GM19372 (cell line): ENCODE data around the gene BTBD16.

Source experiments
- ATAC-seq: cut with Tn5 transposase; IDR thresholded peaks from one replicate; pipeline ENCODE4 v1.9.1; 2021; ENCODE audit warnings: mild to moderate bottlenecking, low read depth, moderate library complexity; ENCODE audit not compliant: unreplicated experiment

BTBD16 gene

DNA sequence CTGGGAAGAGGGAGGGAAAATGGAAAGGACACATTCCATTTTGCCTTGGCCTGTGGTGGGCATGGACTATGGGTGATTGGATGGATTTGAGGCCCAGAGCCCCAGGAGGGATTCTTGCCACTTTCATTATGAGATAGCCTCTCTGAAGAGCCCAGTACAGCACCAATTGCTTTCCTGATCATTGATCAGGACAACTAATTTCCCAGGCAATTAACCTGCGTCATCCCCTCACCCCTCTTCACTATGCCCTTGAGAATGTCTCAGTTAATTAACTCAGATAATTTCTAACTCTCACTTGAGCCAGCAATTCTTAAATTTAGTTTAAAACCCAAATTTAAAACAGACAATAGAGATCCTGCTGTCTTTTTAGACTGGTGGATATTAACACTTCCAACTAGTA lies 90.0 kb downstream of the BTBD16 start:
- ATAC-seq: no peak

DNA sequence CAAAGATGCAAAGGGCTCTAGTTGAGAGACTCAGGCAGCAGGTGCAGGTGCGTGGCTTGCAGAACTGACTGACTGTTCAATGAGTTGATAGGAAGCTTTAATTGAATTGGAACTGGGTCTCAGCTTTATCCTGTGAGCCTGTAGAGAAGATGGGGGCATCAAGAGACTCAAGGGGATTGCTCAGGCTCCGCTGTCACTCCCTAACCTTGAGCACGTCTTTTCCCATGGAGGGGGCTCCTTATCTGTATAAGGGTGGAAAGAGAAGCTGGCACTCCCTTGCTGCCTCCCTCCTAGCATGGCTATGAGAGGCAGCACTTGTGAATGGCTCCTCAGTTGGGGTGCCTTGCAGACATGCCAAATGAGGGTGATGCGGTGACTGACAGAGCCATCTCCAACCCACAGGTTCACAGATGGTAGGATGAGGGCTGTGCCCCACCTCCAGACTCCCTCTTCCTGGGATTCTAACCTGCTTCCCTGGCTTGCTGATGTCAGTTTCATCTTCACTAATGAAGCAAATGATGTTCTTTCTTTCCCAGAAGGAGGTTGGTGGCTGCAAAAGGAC lies 91.0 kb downstream of the BTBD16 start:
- ATAC-seq: no peak

DNA sequence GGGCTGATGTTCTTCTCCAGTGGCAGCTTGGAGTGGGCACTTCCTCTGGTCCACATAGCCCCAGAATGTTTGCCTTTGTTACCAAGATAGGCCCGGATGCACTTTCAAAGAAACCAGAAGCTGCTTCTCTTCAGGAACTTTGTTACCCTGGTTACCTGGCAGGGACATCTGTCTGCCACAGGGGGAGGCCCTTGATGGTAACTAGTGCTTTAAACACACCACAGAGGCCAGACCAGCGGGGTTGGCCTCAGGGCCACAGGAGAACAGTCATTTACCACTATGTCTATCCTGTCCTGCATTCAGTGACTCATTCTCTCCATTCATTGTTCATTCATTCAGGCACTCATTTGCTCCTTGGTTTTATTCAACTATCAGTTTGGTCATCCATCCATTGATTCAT lies 91.5 kb downstream of the BTBD16 start:
- no peak for ATAC-seq

DNA sequence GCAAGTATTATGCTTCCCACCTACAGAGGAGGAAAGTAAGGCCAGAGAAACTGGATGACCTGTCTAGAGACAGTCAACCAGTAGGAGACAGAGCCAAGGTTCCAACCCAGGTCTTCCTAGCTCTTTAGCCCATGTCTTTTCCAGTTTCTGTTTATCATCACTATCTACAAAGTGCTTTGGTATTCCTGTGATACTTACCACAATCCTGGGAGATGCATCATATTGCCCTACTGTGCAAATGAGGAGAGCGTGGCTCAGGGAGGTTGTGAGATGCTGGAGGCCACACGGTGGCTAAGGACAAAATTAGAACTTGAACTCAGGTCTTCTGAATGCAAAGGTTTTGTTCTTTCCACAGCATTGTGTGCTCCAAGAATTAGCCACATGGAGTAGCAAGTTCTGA lies 92.2 kb downstream of the BTBD16 start:
- no peak for ATAC-seq

DNA sequence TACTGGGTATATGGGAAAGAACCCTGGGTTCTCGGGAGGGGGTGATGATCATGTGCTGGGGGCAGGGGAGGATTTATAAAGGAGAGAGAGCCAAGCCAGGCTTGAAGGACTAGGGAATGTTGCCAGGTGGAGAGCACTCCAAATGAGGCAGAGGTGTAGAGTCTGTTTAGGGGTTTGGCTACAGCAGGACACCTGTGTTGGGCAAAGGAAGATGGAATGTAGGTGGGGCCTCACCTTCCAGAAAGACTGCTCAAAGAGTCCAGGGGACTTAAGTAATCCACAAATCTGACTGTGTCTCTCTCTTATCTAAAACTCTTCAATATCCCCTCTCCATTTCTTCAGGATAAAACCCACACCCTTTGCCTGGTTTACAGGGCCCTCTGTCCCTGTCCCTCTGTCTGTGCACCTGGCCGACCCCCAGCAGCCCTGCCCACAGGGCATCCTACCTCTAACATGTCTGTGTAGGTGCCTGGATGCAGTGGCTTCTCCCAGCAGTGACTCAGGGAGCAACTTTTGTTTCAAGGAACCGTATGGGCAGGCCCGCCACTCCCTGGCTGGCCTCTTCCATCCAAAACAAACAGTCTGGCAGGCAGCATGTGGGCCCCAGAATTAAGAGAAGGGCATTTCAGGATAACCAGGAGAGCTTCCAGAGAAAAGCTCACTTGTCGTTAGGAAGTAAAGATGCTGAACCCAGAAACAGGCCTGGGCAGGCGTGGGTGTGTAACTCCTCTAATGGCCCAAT lies 92.8 kb downstream of the BTBD16 start:
- ATAC-seq: no peak

DNA sequence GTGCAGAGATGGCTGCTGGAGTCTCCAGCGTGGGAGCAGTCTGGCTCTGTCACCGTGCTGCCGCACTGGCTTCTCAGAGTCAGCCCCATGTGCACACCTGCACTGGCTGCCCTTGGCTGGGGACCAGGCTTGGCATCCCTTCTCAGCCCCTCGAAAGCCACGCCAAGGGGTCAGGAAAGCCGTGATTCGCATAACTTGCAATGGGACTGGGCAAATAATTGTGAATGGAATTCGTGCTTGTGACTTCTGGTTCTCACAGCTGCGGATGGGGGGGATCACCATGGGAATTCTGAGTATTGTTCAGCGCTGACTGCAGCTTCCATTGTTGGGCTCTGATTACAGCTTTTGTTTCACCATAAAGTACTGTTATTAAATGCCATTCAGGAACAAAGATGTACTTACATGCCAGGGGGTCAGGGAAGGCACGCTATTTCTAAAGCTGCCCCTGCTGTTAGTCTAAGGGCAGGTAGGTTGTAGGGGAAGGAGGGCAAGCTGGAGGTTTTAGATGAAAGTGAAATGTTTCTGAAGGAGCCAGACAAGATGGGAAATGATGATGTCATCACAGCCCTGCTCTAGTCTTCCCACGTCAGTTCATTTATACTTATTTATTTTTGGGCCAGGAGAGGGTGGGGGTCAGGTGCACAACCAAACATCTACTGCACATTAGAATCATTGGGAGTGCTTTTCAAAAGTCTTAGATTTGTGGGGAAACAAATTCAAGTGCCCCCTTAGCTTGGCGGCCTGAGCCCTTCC lies 97.6 kb downstream of the BTBD16 start:
- no peak for ATAC-seq

DNA sequence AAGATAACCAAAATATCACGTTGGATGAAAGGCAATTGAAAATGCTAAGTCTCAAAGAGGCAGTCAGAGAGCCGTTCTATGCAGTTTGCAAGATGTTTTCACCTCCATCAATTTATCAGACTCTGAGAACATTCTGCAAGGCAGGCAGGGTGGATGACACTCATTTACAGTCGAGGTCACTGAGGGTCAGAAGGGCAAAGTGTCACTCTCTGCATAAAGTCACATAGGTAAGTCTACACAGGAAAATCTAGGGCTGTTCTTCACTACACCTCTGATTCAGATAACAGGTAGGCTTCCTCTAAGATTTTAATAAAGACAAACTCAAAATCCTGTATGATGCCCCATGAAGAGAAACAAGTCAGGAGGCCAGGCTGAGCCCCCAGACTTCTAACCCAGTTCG lies 102.0 kb downstream of the BTBD16 start:
- no peak for ATAC-seq

DNA sequence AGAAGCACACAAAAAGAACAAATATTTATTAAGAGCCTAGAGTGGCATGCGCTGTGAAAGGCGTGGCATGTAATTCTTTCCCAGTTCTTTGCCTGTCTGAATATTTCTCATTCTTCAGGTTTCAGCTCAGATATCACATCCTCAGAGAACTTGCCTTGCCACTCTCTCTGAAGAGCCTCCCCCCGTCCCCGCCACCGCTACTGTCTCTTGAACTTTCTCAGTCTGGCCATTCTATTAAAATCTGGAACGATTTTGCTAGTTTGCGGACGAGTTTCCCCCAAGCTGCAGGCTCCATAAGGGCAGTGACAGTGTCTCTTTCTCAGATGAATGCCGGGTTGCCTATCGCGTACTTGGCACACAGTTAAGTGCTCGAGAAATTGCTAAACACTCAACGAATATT lies 102.6 kb downstream of the BTBD16 start:
- no peak for ATAC-seq

DNA sequence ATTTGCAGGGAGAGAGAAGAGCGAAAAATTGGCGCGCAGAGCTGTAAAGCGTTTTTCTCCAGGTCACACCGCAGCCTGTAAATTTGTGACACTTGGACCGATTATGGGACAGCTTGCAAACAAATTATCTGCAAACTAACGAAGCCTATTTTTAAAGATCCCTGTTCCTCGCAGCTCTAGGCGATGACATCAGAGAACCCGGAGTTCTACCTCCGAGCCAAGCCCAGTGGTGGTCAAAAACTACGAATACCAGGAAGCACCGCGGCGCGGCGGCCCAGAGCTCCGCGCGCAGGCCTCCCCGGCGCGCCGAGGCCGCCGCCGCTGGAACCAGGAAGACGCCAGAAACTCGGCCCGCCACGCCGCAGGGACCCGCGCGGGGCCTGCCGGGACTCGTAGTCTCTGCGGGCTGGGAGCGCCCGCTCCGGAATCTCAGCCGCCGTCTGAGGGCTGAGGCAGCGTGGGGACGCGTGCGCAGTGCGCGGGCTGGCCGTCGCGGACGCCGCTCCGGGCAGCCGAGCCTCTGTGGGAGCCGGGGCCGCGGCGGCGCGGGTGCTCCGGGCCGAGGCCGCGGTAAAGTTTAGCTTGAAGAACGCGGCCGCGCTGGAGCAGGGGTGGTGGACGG lies 103.3 kb downstream of the BTBD16 start, which contains the start of gene PLEKHA1:
Gene PLEKHA1 (plus strand): TSS at position 472 of the 622 bp plus-strand sequence. CDS start 18,493 bp downstream, outside the sequence.
- peak; percentile 93 for ATAC-seq

DNA sequence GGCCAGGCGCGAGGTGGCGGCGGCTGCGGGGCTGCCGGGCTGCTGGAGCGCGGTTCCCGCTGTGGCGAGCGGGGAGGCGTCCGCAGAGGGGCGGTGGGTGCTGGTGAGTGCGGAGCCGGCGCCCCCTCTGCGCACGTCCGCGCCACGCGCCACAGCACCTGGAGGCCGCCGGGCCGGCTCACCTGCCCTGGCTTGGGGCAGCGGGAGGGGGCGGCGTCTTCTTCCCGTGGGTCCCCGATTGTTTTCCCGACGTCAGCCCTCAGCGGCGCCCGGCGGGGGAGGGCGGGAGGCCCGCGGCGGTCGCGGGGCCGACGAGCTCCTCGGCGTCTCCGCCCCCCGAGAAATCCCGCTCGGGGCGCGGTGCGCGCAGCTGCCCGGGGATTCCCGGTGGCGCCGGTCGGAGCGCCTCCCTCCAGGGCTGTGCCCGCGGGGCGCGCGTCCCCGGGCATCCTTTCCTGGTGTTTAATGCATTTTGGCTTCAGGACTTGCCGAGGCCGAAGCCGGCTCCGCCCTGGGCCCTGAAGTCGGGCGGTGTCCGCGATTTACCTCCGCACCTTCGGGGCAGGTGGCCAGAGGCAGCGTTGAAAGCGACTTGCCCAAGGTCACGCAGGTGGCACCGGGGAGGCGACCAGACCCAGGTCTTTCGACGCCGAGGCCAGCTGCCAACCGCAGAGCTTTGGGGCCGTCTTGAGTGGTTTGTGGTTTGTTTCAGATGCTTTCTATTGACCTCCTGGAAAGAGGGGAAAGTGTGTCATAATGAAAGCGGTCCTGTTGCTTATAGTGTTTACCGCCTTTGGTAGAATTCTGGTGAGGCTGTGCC lies 104.0 kb downstream of the BTBD16 start:
- peak; percentile 35 for ATAC-seq

DNA sequence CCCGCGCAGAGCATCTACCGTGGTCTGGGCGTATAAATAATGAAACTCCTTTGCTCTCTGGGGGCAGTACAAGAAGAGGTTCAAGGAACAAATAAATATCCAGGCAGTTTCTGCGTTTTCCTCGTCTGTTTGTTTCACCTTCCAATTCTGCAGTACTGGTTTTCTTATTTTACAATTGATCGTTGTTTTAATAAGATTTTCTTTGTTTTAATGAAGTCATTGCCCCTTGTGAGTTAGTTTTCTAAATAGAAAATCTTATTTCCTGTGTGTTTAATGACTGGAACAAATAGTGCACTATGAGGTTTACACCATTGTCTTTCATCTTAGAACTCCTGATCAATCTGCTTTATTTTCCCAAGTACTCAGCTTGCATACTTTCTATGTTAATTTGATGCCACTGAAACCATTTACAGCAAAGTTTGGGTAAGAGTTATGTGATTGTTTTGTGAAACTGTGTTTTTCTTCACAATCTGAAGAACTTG lies 104.6 kb downstream of the BTBD16 start:
- ATAC-seq: no peak

DNA sequence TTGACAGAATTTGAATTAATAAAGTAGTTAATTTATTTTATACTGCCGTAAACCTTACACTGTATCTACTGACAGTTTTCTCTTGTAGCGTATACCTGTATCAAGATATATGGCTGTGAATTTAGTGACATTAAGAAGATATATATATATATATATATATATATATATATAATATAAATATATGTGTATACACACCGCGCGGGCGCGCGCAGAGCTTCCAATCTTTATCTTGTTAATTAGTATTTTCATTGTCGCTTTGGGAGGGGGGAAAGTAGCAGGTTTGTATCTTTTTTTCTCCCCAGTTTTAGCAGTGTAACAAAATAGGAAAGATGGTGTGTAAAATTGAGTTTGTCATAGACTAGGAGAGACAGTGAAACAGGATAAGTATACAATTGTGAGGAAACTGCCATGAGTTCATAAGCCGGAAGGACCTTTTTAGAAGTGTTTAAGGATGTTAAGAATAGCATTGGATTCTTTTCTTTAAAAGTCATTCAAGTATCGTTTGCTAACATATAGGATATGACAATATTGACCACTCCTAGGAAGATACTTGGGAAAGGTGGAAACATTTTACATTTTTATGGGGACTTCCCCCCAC lies 105.4 kb downstream of the BTBD16 start:
- no peak for ATAC-seq

DNA sequence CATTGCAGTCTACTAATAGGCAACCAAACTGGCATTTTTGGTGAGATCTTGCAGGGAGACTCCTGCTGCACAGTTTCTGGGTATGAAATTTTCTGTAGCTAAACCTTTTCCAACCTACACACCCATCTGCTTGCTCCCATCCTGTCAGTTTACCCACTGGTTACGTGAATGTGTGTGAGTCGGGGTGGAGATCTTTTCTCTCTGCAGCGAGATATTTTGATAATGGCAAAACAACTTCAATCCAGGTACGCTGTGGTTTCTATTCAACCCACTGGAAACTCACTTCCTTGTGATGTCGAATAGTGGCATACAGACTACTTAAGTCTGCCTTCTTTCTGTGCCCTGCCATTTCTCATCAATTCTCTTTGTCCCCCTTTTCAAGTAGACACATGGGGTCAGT lies 107.9 kb downstream of the BTBD16 start:
- ATAC-seq: no peak

DNA sequence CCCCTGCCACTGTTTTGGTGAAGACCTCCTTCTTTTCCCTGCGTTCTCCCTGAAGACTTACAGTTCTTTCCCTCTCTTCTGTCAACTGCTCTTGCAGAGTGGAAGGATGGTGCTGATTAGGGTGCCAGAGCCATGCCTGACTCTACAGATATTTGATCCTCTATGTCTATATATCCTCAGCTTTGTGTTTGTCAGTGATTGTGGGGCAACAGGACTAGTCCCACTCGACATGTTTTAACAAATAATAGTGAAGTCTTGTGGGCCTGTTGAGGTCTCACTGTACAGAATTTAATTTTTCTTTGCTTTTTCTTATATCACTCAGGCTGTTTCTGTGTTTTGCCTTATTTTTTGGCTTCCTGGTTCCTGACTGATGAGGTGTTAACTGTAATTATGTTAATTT lies 108.4 kb downstream of the BTBD16 start:
- no peak for ATAC-seq

DNA sequence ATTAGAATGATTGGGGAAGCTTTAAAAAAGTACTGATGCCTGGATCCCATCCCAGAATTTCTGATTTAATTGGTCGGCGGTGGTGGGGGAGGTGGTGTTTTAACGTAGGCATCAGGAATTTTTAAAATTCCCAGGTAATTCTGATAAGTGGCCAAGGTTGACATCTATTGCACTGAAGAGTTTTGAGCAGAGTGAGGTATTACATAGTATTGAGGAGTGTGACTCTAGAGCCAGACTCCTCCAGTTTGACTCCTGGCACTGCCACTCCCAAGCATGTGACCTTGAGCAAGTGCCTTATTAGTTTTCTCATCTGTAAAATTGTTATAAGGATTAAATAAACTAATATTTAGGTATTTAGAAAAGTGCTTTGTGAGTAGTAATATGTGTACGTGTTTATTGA lies 109.6 kb downstream of the BTBD16 start:
- no peak for ATAC-seq

DNA sequence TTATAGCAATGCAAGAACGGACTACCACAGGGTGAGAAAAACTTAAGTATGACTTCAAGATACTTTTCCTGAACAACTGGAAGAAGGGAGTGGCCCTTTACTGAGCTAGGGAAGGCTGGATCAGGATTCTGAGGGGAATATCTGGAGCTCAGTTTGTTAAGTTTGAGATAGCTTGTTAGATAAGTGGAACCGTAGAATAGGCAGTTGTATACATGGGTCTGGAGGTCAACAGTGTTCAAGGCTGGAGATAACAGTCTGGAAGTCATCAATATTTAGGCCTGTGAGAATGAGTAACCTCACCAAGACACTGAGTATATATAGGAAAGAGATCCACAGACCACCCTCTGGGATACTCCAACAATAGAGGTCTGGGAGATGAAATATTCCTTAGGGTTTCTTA lies 110.6 kb downstream of the BTBD16 start:
- ATAC-seq: no peak

DNA sequence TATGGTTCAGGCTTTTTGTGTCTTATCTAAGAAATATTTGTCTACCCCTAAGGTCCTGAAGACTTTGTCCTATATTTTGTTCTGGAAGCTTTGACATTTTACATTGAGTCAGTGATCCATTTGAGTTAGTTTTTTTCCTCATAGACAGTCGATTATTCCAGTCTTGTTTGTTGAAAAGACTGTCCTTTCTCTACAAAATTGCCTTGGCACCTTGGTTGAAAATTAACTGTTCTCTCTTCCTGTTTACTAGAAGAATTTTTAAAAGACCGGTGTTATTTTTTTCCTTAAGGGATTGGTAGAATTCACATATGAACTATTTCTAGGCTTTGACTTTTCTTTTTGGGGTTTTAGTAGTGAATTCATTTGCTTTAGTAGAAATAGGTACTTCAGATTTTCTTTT lies 115.4 kb downstream of the BTBD16 start:
- no peak for ATAC-seq

DNA sequence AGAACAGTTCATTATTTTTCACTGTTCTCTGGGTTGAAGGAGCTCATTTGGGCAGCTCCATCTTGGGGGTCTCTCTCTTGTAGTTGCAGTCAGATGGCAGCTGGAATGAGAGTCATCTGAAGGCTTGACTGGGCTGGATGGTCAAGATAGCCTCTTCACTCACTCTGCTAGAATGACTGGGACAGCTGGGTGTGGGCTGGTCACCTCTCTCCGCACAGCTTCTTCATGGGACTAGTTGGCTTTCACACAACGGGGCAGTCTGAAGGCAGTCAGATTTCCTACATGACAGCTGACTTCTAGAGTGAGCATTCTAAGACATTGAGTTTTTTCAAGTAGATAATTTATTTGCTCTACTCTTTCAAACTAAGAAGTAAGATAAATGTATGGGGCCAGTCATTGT lies 116.5 kb downstream of the BTBD16 start:
- ATAC-seq: no peak
